NCI-H2107 (cell line): ENCODE measurements around the gene SNAI3.

Source experiments
- DNase-seq: peaks from one replicate; lab custom pipeline; 2025; lab: John Stamatoyannopoulos, UW

SNAI3 gene

DNA sequence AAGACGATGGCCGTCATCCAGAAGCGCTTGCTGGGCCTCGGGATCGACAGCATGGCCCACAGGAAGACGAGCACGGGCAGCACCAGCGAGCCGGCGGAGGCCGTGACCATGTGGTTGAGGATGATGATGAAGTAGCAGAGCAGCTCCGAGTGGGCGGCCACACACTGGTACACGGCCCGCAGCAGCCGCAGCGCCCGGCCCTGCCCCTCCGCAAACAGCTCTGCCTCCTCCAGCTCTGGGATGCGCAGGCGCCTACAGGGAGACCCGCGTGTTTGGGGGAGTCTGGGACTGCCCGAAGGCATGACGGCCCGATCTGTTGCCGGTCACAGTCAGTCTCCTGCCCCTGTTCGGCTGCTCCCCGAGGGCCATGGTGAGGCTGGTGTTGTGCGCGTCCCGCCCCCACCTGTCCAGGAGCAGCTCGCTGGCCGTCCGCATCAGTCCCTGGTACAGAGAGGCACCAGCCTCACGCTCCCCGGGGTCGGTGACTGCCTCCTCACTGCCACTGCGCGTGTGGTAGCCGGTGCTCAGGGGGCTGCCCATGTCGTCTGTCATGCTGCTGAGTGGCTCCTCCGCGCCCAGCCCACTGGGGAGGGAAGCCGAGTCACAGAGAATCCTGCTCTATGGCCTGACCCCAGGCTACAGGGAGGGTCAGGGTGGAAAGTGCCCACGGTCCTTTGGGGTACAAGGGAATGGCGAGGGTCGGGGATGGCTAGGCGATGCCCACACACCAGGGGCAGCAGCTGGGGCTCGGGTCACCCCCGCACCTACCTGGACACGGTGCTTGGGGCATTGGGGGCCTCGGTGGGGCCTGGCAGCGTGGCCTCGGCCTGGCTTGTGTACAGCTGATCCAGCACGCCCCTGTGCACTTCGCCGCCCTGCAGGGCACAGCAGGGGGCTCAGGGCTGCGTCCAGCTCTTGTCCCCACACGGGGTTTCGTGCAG lies 35.8 kb upstream of the SNAI3 start:
- DNase-seq, result no peak

DNA sequence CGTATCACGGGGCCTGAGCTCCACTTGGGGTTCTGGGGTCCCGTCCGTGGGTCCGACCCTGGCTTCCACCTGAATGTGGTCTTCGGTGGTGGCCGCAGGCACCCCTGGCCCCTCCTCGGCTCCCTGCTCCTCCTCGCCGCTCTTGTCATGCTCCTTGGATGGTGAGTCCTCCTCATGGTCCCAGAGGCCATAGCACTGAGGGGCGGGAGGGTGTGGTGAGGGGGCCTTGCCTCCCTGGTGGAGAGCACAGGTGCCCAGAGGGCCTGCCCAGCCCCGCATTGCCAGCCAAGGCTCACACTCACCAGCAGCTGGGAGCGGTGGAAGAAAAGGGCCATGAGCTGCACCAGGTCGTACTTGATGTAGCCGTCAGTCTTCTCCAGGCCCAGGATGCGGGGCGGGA lies 34.9 kb upstream of the SNAI3 start:
- DNase-seq, result no peak

DNA sequence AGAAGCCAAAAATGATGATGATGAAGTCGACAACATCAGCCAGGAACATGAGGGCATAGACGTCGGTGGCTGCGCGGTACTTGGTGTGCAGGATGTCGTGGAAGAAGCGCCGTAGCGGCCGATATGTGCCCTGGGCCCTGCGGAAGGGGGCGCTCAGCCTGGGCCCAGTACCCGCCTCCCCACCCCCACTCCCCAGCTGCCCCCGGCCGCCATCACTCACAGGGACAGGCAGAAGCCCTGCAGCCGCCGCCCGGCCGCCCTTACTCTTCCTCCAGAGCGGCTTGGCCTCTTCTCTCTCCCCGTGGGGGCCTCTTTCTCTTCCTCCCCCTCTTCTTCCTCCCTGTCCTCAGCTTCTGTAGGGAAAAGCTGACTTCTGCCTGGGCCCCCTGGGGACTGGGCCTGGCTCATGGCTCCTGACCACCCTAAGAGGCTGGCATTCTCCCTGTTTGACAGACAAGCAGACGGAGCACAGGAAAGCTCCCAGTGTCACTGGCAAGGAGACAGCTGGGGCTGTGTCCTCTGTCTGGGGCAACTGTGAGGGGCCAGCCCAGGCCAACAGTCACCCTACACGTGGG lies 34.2 kb upstream of the SNAI3 start:
- DNase-seq, result no peak

DNA sequence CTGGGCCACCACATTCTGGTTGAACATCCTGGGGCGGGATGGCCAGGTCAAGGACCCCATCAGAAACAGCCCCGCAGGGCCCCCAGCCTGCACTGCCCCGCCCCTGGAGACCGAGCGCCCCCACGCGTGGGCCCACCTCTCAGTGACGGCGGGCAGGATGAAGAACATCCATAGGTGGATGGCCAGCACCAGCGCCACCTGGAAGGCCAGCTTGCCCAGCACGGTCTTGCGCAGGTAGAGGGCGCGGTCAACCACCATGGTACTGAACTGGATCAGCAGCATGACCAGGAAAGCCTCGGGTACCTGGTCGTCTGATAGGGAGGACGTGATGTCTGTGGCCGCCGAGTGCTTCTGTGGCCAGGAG lies 33.6 kb upstream of the SNAI3 start:
- no peak for DNase-seq

DNA sequence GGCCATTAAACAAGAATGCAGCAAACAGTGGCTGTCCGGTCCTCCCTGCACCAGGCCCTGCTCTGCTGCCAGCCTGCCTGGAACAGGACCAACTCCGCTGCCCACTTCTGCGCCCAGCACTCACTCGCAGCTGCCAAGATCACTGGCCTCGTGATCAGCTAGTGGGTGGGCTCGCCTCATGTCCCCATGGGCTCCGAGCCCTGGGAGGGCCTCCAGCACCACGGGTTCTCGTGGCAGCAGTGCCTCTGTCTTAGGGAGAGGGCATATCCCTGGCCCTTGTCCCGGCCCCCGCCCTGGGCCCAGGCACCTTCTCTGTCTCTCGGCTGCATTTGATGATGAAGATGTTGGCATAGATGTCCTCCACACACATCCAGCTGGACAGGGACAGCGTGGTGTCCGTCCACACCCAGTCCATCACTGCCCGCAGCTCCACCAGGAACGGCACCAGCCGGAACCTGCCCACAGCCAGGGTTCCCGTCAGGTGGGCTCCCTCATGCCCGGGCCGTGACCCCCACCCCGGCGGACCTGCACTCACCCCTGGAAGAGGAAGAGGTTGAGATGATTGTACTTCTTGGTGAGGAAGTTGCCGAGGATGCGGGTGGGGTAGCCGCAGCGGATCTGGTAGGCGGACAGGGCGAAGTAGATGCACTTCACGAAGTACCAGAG lies 33.1 kb upstream of the SNAI3 start:
- no peak for DNase-seq

DNA sequence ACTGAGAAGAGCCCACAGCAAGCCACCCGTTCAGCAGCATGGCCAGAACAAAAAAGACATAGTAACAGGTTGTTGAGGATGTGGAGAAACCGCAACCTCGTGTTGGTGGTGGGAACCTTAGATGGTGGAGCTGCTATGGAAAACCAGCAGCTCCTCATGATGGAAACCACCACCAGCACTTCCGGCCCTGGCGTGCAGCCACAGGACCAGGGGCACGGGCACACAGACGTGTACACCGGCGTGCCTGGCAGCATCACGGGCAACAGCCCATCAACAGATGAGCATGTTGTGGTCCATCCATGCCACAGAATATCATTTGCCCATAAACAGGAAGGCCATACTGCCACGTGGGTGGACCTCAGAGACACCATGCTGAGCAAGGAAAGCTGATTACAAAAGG lies 31.9 kb upstream of the SNAI3 start:
- DNase-seq, result no peak

DNA sequence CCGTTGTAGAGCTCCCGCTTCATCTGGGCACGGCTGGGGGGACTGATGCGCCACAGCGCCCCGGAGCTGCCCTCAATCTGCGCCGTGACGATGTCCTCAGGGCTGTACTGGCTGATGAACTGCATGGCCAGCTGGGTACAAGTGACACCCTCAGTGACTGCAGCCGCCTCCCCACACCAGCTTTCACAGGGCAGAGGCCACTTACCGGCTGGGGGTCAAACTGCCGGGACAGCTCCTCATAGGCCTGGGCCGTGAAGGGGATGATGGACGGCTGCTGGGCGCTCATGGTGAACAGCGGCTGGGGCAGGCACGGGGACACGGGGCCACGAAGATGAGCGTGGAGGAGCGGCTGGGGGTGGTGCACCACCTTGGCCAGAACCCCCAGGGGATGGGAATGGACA lies 30.3 kb upstream of the SNAI3 start:
- no peak for DNase-seq

DNA sequence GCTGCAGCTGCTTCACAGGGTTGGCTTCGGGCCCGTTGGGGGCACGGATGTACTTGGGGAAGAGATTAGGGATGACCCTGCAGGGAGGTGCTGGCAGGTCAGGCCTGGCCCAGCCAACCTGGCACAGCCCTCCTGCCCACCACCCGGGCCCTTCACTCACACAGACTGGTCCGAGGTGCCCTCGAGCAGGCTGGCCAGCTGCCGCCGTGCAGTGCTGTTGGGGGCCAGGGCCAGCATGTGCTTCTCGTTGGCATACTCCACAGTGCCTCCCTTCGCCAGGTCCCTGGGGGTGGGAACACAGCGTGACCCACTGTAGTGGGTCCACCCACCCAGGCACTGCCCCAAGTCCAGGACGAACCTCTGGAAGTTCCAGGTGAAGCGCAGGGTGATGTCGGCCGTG lies 29.9 kb upstream of the SNAI3 start:
- DNase-seq, result no peak

DNA sequence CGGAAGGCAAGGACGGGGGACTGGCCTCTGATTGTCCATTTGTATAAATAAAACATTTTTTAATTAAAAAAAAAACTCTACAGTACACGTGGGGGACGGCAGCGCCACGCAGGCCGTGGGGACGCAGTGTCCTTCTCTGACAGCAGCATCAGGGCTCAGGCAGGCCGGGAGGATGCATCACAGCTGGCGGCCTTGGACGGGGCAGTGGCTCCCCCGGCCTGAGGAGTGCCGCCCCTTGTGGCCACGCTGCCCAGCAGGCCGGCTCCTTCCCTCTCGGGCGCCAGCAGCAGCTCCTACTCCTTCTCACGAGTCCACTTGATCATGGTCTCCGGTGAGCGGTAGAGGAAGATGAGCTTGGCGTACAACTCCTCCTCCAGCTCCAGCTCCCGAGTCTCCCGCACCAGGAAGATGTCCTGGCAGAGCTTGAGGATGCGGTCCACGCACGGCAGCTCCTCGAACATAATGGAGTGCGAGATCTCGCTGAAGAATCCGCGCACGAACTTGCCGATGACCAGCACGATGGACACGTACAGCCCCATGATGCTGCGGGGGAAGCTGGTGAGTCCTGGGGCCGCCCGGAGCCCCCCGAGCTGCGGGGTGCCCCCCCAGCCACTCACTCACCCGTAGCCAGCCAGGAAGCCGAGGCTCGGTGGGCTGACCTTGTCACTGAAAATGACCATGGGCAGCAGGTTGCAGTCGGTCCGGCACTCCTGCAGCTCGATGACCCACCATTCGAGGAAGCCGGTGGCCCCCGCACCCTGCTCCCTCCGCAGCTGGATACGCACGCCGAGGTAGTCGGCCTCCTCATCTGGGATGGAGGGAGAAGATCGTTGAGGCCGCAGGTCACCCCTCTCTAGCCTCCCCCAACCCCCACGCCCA lies 29.2 kb upstream of the SNAI3 start:
- no peak for DNase-seq

DNA sequence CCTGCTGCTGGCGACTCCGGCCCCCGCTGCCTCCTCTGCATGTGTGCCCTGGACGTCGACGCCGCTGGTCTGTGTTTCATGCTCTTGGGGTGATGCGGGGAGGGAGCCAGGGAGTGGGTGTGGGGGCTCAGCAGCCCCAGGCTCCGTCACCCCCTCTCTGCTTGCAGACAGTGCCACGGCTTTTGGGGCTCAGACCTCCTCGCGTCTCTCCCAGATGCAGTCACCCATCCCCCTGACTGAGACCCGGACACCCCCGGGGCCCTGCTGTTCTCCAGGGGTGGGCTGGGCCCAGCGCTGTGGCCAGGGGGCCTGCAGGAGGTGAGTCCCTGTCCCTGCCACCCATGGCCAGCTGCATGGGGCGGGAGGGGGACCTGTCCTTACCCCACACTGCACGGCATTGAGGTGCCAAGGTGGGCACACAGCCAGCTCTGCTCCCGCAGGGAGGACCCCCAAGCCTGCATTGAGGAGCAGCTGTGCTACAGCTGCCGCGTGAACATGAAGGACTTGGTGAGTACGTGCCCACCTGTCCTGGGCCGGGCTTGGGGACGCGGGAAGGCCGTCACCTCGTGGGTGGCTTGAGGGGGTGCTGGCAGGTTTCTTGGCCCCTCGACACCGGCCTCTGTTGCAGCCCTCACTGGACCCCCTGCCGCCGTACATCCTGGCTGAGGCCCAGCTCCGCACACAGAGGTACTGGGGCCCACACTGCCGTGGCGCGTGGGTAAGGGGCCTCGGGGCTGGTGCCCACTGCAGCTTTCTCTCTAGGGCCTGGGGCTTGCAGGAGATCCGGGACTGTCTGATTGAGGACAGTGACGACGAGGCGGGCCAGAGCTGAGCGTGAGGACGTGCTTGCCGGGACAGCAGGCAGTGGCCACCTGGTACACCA lies 28.4 kb upstream of the SNAI3 start:
- DNase-seq, result no peak

DNA sequence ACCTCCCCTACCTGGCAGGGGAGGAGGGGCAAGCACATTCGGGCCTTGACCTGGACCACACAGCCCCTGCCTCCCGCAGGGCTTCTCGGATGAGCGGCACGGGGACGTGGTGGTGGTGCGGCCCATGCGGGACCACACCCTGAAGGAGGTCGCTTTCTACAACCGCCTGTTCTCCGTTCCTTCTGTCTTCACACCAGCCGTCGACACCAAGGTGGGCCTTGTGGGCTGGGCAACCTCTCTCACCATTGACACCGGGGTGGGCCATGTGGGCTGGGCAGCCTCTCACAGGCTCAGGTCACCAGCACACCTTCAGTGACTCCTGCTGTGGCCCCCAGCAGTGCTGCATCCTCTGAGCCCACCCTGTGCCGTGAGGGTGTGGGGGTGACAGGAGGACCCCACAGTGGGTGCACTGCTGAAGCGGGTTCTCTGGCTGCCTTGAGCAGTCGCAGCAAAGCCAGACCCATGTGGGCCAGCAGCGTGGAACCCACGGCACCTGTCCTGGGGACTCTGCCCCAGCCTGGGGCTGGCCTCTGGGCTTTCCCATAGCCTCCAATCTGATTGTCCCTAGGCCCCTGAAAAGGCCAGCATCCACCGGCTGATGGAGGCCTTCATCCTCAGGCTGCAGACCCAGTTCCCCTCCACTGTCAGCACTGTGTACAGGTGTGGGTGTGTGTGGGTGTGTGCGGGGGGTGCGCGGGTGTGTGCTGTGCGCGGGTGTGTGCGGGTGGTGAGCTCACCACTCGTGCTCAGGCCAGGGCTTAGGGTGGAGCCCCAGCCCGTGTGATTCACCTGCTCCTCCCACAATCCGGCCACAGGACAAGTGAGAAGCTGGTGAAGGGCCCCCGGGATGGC lies 27.5 kb upstream of the SNAI3 start:
- no peak for DNase-seq

DNA sequence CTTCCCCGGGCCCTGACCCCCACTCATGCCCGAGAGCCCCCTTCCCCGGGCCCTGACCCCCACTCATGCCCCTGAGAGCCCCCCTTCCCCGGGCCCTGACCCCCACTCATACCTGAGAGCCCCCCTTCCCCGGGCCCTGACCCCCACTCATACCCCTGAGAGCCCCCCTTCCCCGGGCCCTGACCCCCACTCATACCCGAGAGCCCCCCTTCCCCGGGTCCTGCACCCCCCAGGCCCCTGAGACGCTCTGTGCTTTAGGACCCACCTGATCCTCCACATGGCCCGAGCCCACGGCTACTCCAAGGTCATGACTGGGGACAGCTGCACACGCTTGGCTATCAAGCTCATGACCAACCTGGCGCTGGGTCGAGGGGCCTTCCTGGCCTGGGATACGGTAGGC lies 26.7 kb upstream of the SNAI3 start:
- no peak for DNase-seq

DNA sequence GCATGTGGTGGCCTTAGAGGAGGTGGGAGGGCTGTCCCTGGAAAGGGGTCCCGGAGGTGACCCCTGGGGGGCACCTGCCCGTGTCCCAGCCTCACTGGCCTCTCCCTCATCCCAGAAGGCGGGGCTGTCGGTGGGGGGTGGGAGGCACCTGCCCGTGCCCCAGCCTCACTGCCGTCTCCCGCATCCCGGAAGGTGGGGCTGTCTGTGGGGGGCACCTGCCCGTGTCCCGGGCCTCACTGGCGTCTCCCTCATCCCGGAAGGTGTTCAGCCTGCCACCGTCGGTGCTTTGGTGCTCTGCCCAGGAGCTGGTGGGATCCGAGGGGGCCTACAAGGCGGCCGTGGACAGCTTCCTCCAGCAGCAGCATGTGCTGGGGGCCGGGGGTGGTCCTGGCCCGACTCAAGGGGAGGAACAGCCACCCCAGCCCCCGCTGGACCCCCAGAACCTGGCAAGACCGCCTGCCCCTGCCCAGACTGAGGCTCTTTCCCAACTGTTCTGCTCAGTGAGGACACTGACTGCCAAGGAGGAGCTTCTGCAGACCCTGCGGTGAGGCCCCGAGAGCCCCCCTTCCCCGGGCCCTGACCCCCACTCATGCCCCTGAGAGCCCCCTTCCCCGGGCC lies 26.2 kb upstream of the SNAI3 start:
- no peak for DNase-seq

DNA sequence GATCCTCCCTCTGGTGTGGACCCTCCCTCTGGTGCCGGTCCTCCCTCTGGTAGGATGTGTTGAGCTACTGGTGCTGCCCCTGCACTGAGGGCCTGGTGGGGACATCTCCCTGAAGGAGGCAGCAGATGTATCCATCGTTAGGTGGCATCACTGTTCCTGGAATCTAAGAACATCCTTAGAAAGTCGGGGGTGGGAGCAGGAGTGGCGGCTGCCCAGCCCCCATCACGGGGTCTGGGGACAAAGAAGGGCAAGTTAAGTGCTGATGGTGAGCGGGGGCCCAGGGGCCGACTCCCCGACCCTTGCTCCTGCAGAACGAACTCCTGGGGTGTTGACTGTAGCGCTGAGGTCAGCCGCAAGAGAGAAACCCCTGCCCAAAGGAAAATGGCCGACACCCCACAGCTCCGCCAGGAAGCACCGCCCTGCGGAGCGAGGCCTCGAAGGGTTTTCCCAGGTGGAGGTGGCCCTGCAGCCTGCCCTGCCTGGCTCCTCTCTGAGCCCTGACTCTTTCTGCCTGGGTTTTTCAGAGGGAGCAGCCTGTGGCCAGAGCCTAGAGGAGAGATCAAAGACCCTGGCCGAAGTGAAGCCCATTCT lies 25.5 kb upstream of the SNAI3 start:
- no peak for DNase-seq

DNA sequence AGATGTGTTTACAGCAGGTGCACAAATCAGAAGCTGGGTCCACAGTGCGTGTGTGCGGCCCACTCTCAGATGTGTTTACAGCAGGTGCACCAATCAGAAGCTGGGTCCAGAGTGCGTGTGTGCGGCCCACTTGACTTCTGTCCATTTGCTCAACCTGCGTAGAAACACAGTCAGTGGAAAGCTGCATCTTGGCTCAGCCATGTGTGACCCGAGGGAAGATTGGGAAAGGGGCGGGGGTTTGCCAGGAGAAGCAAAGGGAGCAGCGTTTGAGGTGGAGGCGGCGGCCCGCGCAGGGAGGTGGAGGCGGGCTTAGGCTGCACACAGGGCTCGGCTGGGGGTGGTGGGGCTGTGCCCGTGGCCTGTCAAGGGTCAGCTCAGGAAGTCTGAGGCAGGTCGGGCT lies 24.2 kb upstream of the SNAI3 start:
- DNase-seq, result no peak

DNA sequence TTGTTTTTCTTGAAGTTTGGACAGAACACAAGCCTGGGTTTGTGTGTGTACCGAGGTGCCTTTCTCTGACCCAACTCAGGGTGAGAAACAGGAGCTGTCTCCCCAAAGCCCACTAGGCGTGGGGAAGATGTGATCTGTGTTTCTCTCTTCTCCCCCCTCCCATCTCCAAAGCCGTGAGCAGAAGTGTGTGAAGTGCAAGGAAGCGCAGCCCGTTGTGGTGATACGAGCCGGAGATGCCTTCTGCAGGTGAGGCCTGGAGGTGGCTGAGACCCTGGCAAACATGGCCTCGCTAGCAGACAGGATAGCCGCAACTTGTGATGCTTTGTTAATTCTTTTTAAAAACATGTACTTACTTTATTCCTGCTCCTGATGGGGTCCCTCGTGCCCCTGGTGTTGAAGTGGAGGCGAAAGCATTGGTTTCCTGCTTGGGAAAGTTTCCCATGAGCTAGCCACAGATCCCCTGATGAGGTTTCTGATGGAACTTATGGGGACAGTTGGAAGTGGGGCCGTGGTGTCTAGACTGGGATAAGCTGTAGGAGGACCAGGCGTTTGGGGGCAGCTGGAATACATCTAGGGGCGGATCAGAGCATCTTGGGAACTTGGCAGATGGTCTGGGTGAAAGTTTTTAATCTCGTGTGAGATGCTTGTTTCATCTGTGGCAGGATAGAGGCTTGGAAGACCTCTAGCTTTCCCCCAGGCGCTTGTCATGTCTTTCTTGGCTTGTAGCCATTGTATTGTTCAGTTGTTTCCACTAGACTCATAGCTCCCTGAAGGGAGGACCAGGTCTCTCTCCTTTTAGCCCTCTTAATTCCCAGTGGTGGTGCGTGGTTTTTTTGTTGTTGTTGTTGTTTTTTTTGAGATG lies 20.9 kb upstream of the SNAI3 start:
- DNase-seq, result no peak

DNA sequence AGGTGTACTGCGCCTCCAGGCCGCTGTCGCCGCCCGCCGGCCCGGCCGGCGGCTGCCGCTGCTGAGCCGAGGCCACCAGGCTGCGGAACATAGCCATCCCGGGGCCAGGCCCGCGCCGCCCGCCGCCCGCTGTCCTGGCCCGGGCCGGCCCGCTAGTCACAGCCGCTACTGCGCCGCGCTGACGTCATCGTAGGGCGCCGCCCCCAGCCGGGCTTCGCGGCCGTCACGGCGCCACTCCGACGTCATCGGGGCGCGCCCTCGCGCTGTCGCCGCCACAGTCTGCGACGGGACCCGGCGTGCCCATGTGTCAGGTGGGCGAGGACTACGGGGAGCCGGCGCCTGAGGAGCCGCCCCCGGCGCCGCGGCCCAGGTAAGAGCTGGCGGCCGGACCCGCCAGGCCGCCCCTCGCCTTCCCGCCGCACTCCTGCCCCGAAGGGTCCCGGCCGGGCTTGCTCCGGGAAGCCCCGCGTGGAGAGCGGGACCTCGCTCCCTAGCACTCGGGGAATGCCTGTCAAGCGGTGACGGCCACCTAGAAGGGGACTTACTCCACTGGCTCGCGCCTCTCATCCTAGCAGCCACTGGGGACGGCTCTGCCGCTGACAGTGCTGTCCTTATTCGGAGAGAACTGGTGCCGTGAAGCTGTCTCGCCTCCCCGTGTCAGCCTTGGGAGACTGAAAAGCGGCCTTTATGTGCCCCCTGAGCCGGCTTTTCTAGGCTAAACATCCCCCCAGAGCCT lies 20.1 kb upstream of the SNAI3 start, which contains the start of the genes CTU2 and RNF166:
CTU2 (plus strand) TSS at position 275 of the 736 bp plus-strand sequence; CDS start at position 303, 28 bp downstream.
RNF166 (minus strand) TSS at position 180 of the 736 bp plus-strand sequence; CDS start at position 97, 83 bp downstream.
- DNase-seq, result peak; percentile 84
